K562 (cell line): ENCODE measurements around the gene TMEM123. TPM values are rescaled to one million over a fixed set of nuclear protein-coding genes. Genes with fewer than 3 reads are reported as not detected.

Source experiments
- ATAC-seq: fragments of 200-7000 bp; cut with Tn5 transposase; 3 replicates; pipeline ENCODE4 v1.9.1; 2020; ENCODE audit warnings: moderate library complexity
- BruUV-seq: library from RNA; stranded (reverse); fragments of 400-500 nt; replicated peaks from 2 replicates; lab custom pipeline; 2021; lab: Mats Ljungman, UMichigan
- CTCF ChIA-PET: fragments of 300-600 bp; formaldehyde crosslinking; extraction: SDS; loops from one replicate; lab custom pipeline; 2021; ENCODE audit warnings: low intra/inter-chr PET ratio; lab: Yijun Ruan, JAX
- POLR2A ChIA-PET: fragments of 300-600, 350-650 bp; sonication (Branson Sonifier 250); formaldehyde crosslinking; extraction: SDS; loops from one replicate; lab custom pipeline; 2021; ENCODE audit warnings: antibody characterized with exemption, inconsistent platforms; lab: Yijun Ruan, JAX
- DNase-seq, 4 experiments: peaks; one replicate each; pipeline versions ENCODE4 v3.0.0 to v3.0.0-alpha.2; 2011 to 2018; ENCODE audit warnings: low spot score in 3 of 4, mixed read lengths in 3 of 4; ENCODE audit errors: extremely low read depth in 1 of 4
- FAIRE-seq: peaks from 2 replicates; lab custom pipeline; 2011; peaks lifted over from hg19 to GRCh38; lab: Jason Lieb, UNC
- H2AFZ ChIP-seq: 2 replicates; pipeline ENCODE4 v1.6.0; 2011; ENCODE audit warnings: low read depth, low read length, control low read depth, inconsistent platforms
- H3K27ac ChIP-seq: fragments of 200-600 bp; 3 replicates; pipeline ENCODE4 v1.8.0; 2011; ENCODE audit warnings: low read depth, mild to moderate bottlenecking, control low read depth, inconsistent platforms, low read length, moderate library complexity, mixed read lengths; ENCODE audit errors: extremely low read depth
- H3K27me3 ChIP-seq, 2 experiments: fragments of 300-600 bp in 1 of 2; 2 replicates in 1 of 2; 3 replicates in 1 of 2; pipeline versions ENCODE4 v1.6.0 to v1.8.0; 2011; ENCODE audit warnings: inconsistent platforms in 2 of 2, low read length in 2 of 2, mild to moderate bottlenecking in 1 of 2, mixed read lengths in 1 of 2, moderate library complexity in 1 of 2; ENCODE audit not compliant: control insufficient read depth in 2 of 2, insufficient read depth in 2 of 2
- H3K36me3 ChIP-seq: fragments of 300-600 bp; 3 replicates; pipeline ENCODE4 v1.8.0; 2011; ENCODE audit warnings: mild to moderate bottlenecking, low read length, inconsistent platforms; ENCODE audit not compliant: control insufficient read depth, insufficient read depth
- H3K4me1 ChIP-seq, 2 experiments: fragments of 200-600 bp in 1 of 2; replicated peaks in 1 of 2; 2 replicates in 1 of 2; 3 replicates in 1 of 2; pipeline versions ENCODE4 v1.5.1 to v1.8.0; 2011; ENCODE audit warnings: inconsistent platforms in 2 of 2, low read length in 2 of 2, mild to moderate bottlenecking in 1 of 2, mixed read lengths in 1 of 2, moderate library complexity in 1 of 2; ENCODE audit not compliant: control insufficient read depth in 2 of 2, insufficient read depth in 2 of 2
- H3K4me2 ChIP-seq: 2 replicates; pipeline ENCODE4 v1.6.1; 2011; ENCODE audit warnings: low read length, control low read depth, inconsistent platforms, mixed read lengths; ENCODE audit not compliant: insufficient read depth
- H3K4me3 ChIP-seq: fragments of 200-600 bp; sonication (generic), shearing (Covaris generic); 2 replicates; pipeline ENCODE4 v1.5.1; 2016; ENCODE audit warnings: control low read depth, inconsistent platforms
- H3K79me2 ChIP-seq: fragments of 200-600 bp; 3 replicates; pipeline ENCODE4 v1.8.0; 2011; ENCODE audit warnings: low read length, inconsistent platforms; ENCODE audit not compliant: control insufficient read depth, insufficient read depth
- H3K9ac ChIP-seq, 2 experiments: 2 replicates each; pipeline versions ENCODE4 v1.6.0 to v1.6.1; 2011; ENCODE audit warnings: low read depth in 2 of 2, low read length in 2 of 2, control low read depth in 1 of 2, inconsistent platforms in 1 of 2, mild to moderate bottlenecking in 1 of 2, mixed read lengths in 1 of 2; ENCODE audit not compliant: insufficient read depth in 1 of 2
- H3K9me1 ChIP-seq: one replicate; pipeline ENCODE4 v1.6.0; 2011; ENCODE audit warnings: inconsistent platforms, mild to moderate bottlenecking, low read length, moderate library complexity; ENCODE audit not compliant: control insufficient read depth, insufficient read depth
- H3K9me3 ChIP-seq: replicated peaks from 2 replicates; pipeline ENCODE4 v1.5.1; 2011; ENCODE audit warnings: low read depth, low read length, inconsistent platforms; ENCODE audit not compliant: control insufficient read depth, insufficient read depth
- H4K20me1 ChIP-seq: replicated peaks from 2 replicates; pipeline ENCODE4 v1.6.1; 2011; ENCODE audit warnings: low read length, inconsistent platforms, mixed read lengths; ENCODE audit not compliant: control insufficient read depth, insufficient read depth
- C11orf30 ChIP-seq: fragments of 450-650 bp; IDR thresholded peaks from 2 replicates; pipeline ENCODE4 v1.6.1; 2016; ENCODE audit warnings: low read depth, mild to moderate bottlenecking
- CBX8 ChIP-seq: fragments of 200-600 bp; sonication (generic); IDR thresholded peaks from 2 replicates; pipeline ENCODE4 v1.6.1; 2012; ENCODE audit warnings: borderline replicate concordance, mixed run types, low read depth, mild to moderate bottlenecking, moderate library complexity, mixed read lengths, low read length, control low read depth, inconsistent platforms; ENCODE audit not compliant: poor library complexity, severe bottlenecking; ENCODE audit errors: extremely low read depth
- CXXC5 ChIP-seq: fragments of 250-450 bp; sonication (Bioruptor Pico); IDR thresholded peaks from 2 replicates; pipeline ENCODE4 v1.8.0; 2022; ENCODE audit warnings: inconsistent platforms, mild to moderate bottlenecking, moderate library complexity
- DDX20 ChIP-seq: fragments of 450-650 bp; IDR thresholded peaks from 2 replicates; pipeline ENCODE4 v1.6.1; 2016; ENCODE audit warnings: missing genetic modification characterization, low read depth, mild to moderate bottlenecking, missing compliant biosample characterization, moderate library complexity
- ETS2 ChIP-seq: IDR thresholded peaks from 2 replicates; pipeline ENCODE4 v1.6.1; 2016; ENCODE audit warnings: borderline replicate concordance, missing genetic modification characterization, mild to moderate bottlenecking, moderate library complexity, missing compliant biosample characterization; ENCODE audit not compliant: poor library complexity, severe bottlenecking
- FOXJ2 ChIP-seq: fragments of 200-800 bp; sonication (Bioruptor generic); IDR thresholded peaks from 2 replicates; pipeline ENCODE4 v1.6.1; 2016; ENCODE audit warnings: missing genetic modification characterization, missing compliant biosample characterization
- MTF1 ChIP-seq: fragments of 250-450 bp; sonication (Bioruptor Pico); IDR thresholded peaks from 2 replicates; pipeline ENCODE4 v1.9.0; 2021; ENCODE audit warnings: moderate library complexity, mild to moderate bottlenecking, inconsistent platforms, borderline replicate concordance
- NONO ChIP-seq, 2 experiments: fragments of 200-400 bp in 1 of 2; fragments of 450-650 bp in 1 of 2; formaldehyde crosslinking in 1 of 2; IDR thresholded peaks; 2 replicates each; pipeline ENCODE4 v1.6.1; 2017; ENCODE audit warnings: low read depth in 2 of 2, mild to moderate bottlenecking in 2 of 2, moderate library complexity in 2 of 2, low read length in 1 of 2
- POU5F1 ChIP-seq: fragments of 150-350 bp; IDR thresholded peaks from 2 replicates; pipeline ENCODE4 v1.6.1; 2014; ENCODE audit warnings: borderline replicate concordance, low read length, low read depth, mild to moderate bottlenecking; ENCODE audit not compliant: partially characterized antibody
- RBM14 ChIP-seq: fragments of 200-400 bp; formaldehyde crosslinking; IDR thresholded peaks from 2 replicates; pipeline ENCODE4 v1.6.1; 2018; ENCODE audit warnings: low read depth, mild to moderate bottlenecking, low read length, moderate library complexity, borderline replicate concordance; ENCODE audit not compliant: insufficient read depth
- TBL1XR1 ChIP-seq, 2 experiments: IDR thresholded peaks; 2 replicates each; pipeline ENCODE4 v1.6.1; 2012; ENCODE audit warnings: improper control_type of control experiment in 2 of 2, low read length in 2 of 2, mild to moderate bottlenecking in 1 of 2
- ZBTB43 ChIP-seq: sonication (generic); formaldehyde crosslinking; IDR thresholded peaks from 2 replicates; pipeline ENCODE4 v1.8.0; 2023; ENCODE audit warnings: mild to moderate bottlenecking, missing genetic modification reagents
- ZKSCAN8 ChIP-seq: fragments of 200-800 bp; sonication (Bioruptor generic); IDR thresholded peaks from 2 replicates; pipeline ENCODE4 v1.6.1; 2016; ENCODE audit warnings: missing genetic modification characterization, missing compliant biosample characterization
- ZNF263 ChIP-seq: sonication (generic); formaldehyde crosslinking; IDR thresholded peaks from 2 replicates; pipeline ENCODE4 v1.8.0; 2022; ENCODE audit warnings: mild to moderate bottlenecking, missing genetic modification reagents, borderline replicate concordance
- WGBS: fragments of 100-300 bp; shearing (Covaris generic); methylation state at CpG from one replicate; pipeline ENCODE4 v1.1.6; 2016; ENCODE audit warnings: low coverage, mixed read lengths; ENCODE audit not compliant: insufficient coverage; ENCODE audit errors: missing lambda C conversion rate; 5-methylcytosine and 5-hydroxymethylcytosine counted together
- in situ Hi-C: fragments of 300-500 bp; cut with MboI; formaldehyde crosslinking; loops from 4 replicates; pipeline ENCODE4 v1.15.0; 2018; ENCODE audit warnings: inconsistent platforms, mixed read lengths
- intact Hi-C: fragments of 100-400 bp; cut with micrococcal nuclease; formaldehyde crosslinking; loops from 2 replicates; pipeline ENCODE4 v1.14.2; 2022
- polyA plus RNA-seq, 8 experiments: library from polyadenylated mRNA; depleted of rRNA in 4 of 8; stranded (reverse) in 5 of 8; unstranded in 3 of 8; fragments of >200 nt; fragmentation: Nextera tagmentation in 2 of 8; fragmentation: Illumina TruSeq in 1 of 8; extraction: Ambion mirVana in 2 of 8; extraction: Trizol in 1 of 8; gene quantifications; 2 replicates each; pipeline versions ENCODE4 v1.2.1 to v1.2.3, GENCODE V29; 2011 to 2014; ENCODE audit warnings: inconsistent platforms in 1 of 8, missing spikeins in 1 of 8
- total RNA-seq, 7 experiments: library from RNA; depleted of rRNA in 6 of 7; stranded (reverse); fragments of >200 nt in 6 of 7; fragmentation: Illumina TruSeq in 2 of 7; extraction: Trizol in 2 of 7; gene quantifications; 2 replicates each; pipeline versions ENCODE4 v1.2.1 to v1.2.3, GENCODE V29; 2011 to 2021; ENCODE audit warnings: low replicate concordance in 1 of 7
- TF ChIP-seq, protein P1 (sequence below): fragments of 250-450 bp; sonication (Bioruptor Pico); IDR thresholded peaks from 2 replicates; pipeline ENCODE4 v1.5.0; 2022; ENCODE audit warnings: mild to moderate bottlenecking

TMEM123 gene
- total and polyA plus RNA-seq, 9 of the 15 experiments (the other 6 are each of a cell fraction or from before 2014, with no cell fraction given) = 19.8 to 344 (median 82.4) TPM

DNA sequence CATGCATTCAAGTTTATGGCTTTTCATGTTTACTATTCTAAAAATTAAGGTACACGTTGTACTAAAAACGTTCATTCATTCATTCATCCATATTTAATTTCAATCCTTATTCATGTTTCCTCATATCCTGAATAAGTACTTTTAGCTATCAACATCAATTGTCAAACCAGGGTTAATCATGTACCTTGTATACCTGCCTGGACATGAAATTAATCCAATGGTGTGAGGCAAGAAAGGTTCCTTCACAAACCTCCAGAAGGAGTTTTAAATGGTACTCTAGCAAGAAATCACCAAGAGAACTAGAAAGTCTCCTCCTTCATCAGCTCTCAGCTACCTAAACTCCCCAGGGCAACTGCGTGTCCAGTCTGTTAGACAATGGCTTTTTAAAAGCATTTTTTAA, 33.4 kb downstream of the TMEM123 start:
- WGBS = 68% methylated on average over 3 of the region's 3 CpGs
- Histone ChIP-seq H4K20me1 (no peaks in the 10 kb centered on the region), H3K36me3 (peaks cover 3% of the 10 kb centered on the region; the same call in 1 of the 3 replicates), H3K9me3 (no peaks in the 10 kb centered on the region), H3K4me1 (peaks cover 0 to 2% of the 10 kb centered on the region in 2 experiments; a peak in 1 of 5 replicates), H3K9me1 (no peaks in the 10 kb centered on the region), H3K4me3 (no peak overlapping the region), H2AFZ (no peak overlapping the region), H3K9ac (no peak overlapping the region), H3K27me3 (no peaks in the 10 kb centered on the region), H3K27ac (no peak overlapping the region), H3K79me2 (peaks cover 50% of the 10 kb centered on the region), H3K4me2 (no peak overlapping the region)
- FAIRE-seq (no peak), DNase-seq (no peak), ATAC-seq (no peak)
- POLR2A ChIA-PET = interaction anchor here (0.9 to 1.2 kb wide), 2 partner anchors 12 to 19 kb away, joined by 3 to 5 read pairs; no protein-coding TSS in a partner anchor
- intact Hi-C loops (no loop called here), in situ Hi-C loops (no loop called here)
- no TSS peak for BruUV-seq
- CTCF ChIA-PET = no interaction called here
- TF ChIP-seq ZNF263 (CRISPR knock-in tag) (no peak), TBL1XR1 (IDR thresholded peaks at IDR 0.05; ENCODE audit: low read length in 2 of 2) (no peak), RBM14 (no peak), POU5F1 (no peak), FOXJ2 (no peak), C11orf30 (no peak), CXXC5 (CRISPR knock-in tag) (no peak), ZKSCAN8 (no peak), CBX8 (no peak), NONO (IDR thresholded peaks at IDR 0.05; ENCODE audit: low read depth in 2 of 2, low read length in 1 of 2) (no peak), DDX20 (tag) (no peak), MTF1 (CRISPR knock-in tag) (no peak), ETS2 (no peak), ZBTB43 (CRISPR knock-in tag) (no peak)
- TF ChIP-seq, protein P1, sequence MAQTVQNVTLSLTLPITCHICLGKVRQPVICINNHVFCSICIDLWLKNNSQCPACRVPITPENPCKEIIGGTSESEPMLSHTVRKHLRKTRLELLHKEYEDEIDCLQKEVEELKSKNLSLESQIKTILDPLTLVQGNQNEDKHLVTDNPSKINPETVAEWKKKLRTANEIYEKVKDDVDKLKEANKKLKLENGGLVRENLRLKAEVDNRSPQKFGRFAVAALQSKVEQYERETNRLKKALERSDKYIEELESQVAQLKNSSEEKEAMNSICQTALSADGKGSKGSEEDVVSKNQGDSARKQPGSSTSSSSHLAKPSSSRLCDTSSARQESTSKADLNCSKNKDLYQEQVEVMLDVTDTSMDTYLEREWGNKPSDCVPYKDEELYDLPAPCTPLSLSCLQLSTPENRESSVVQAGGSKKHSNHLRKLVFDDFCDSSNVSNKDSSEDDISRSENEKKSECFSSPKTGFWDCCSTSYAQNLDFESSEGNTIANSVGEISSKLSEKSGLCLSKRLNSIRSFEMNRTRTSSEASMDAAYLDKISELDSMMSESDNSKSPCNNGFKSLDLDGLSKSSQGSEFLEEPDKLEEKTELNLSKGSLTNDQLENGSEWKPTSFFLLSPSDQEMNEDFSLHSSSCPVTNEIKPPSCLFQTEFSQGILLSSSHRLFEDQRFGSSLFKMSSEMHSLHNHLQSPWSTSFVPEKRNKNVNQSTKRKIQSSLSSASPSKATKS (CRISPR knock-in tag) = no peak
